ENCODE measurements around the gene ROBO4. TPM values are rescaled to one million over a fixed set of nuclear protein-coding genes. Genes with fewer than 3 reads are reported as not detected.
A peak's percentile ranks its signal among the peaks of the same experiment; 100 is the strongest.

ROBO4 gene
- total and polyA plus RNA-seq, 2 of the 13 experiments (the other 11 are each of a cell fraction or from before 2014, with no cell fraction given), result 0.07 to 1.1 TPM

GRCh38 chr11:124900464-124900863, 2.8 kb upstream of the ROBO4 start:
- Histone ChIP-seq H4K20me1 (ENCODE audit: insufficient read depth, low read length) (no peaks in the 10 kb centered on the region), H3K9me3 (ENCODE audit: low read length) (no peaks in the 10 kb centered on the region), H3K27me3 (ENCODE audit: control insufficient read depth in 1 of 2, insufficient read depth in 2 of 2, low read length in 2 of 2) (peaks cover 0 to 26% of the 10 kb centered on the region in 2 experiments; a peak in 1 of 5 replicates), H3K79me2 (ENCODE audit: insufficient read depth, low read length) (no peaks in the 10 kb centered on the region), H3K4me1 (ENCODE audit: insufficient read depth, low read length) (peaks cover 54% of the 10 kb centered on the region), H3K4me2 (ENCODE audit: low read depth, low read length) (peak overlapping the region; percentile 8; the same call in 1 of the 2 replicates), H3K27ac (ENCODE audit: extremely low read length, insufficient read depth, low read length) (no peak overlapping the region), H3K4me3 (replicated peaks in 1 of 3; ENCODE audit: insufficient read depth in 1 of 3, low read depth in 2 of 3, low read length in 3 of 3) (no peak overlapping the region), H2AFZ (ENCODE audit: low read length) (no peak overlapping the region), H3K9ac (ENCODE audit: insufficient read depth, low read depth, low read length) (no peak overlapping the region), H3K36me3 (replicated peaks in 1 of 2; ENCODE audit: control insufficient read depth in 1 of 2, insufficient read depth in 2 of 2, low read length in 2 of 2) (no peaks in the 10 kb centered on the region)
- FAIRE-seq (no peak), ATAC-seq (no peak; the same call in 2 of the 3 replicates), DNase-seq (ENCODE audit: low spot score) (peak; percentile 25)
- 8% methylated on average over 2 of the region's 5 CpGs for WGBS (ENCODE audit: low lambda C conversion rate)
- intact Hi-C loops (cut with micrococcal nuclease; ENCODE audit: unreplicated experiment), result loop anchor here (5.0 kb wide), 1 partner anchor 37 kb away; the partner anchor contains the start of gene HEPACAM
- in situ Hi-C loops (cut with HindIII; ENCODE audit: extremely low pct_ligation_motif_present, low pct_unique_long_range_greater_than_20kb), result no loop called here
- POLR2A ChIA-PET, result no interaction called here
- 0 out of 2 replicates have a peak, but pooled peaks have one; percentile 13 for TF ChIP-seq SOX5 (CRISPR knock-in tag; IDR thresholded peaks at IDR 0.05; ENCODE audit: borderline replicate concordance)
- peak; percentile 67 for TF ChIP-seq FOSL2 (CRISPR knock-in tag; IDR thresholded peaks at IDR 0.05)
- TF ChIP-seq GPBP1L1 (CRISPR knock-in tag; IDR thresholded peaks at IDR 0.05), result no peak
- CTCF ChIA-PET (ENCODE audit: low intra/inter-chr PET ratio, low total read pairs), result no interaction called here
- no TSS peak for BruUV-seq (replicated peaks)

- Histone ChIP-seq H3K9ac (ENCODE audit: insufficient read depth, low read depth, low read length) (no peak overlapping the region), H3K27ac (ENCODE audit: extremely low read length, insufficient read depth, low read length) (no peak overlapping the region), H3K9me3 (ENCODE audit: low read length) (no peaks in the 10 kb centered on the region), H3K79me2 (ENCODE audit: insufficient read depth, low read length) (no peaks in the 10 kb centered on the region), H3K4me2 (ENCODE audit: low read depth, low read length) (peak overlapping the region; percentile 67; the same call in 1 of the 2 replicates), H3K4me1 (ENCODE audit: insufficient read depth, low read length) (peaks cover 63% of the 10 kb centered on the region), H3K4me3 (replicated peaks in 1 of 3; ENCODE audit: insufficient read depth in 1 of 3, low read depth in 2 of 3, low read length in 3 of 3) (no peak overlapping the region; a peak in 1 of 6 replicates), H3K36me3 (replicated peaks in 1 of 2; ENCODE audit: control insufficient read depth in 1 of 2, insufficient read depth in 2 of 2, low read length in 2 of 2) (no peaks in the 10 kb centered on the region), H3K27me3 (ENCODE audit: control insufficient read depth in 1 of 2, insufficient read depth in 2 of 2, low read length in 2 of 2) (peaks cover 0 to 33% of the 10 kb centered on the region in 2 experiments; a peak in 3 of 5 replicates), H4K20me1 (ENCODE audit: insufficient read depth, low read length) (no peaks in the 10 kb centered on the region), H2AFZ (ENCODE audit: low read length) (no peak overlapping the region)
- BruUV-seq (replicated peaks), result no TSS peak
- in situ Hi-C loops (cut with HindIII; ENCODE audit: extremely low pct_ligation_motif_present, low pct_unique_long_range_greater_than_20kb), result no loop called here
- FAIRE-seq (no peak), DNase-seq (ENCODE audit: low spot score) (no peak), ATAC-seq (peak; percentile 55)
- intact Hi-C loops (cut with micrococcal nuclease; ENCODE audit: unreplicated experiment), result loop anchor here (5.0 kb wide), 1 partner anchor 38 kb away; the partner anchor contains the start of gene HEPACAM
- peak; percentile 49 for TF ChIP-seq CTCF (CRISPR knock-in tag; IDR thresholded peaks at IDR 0.05)
- no peak for TF ChIP-seq CHD4 (IDR thresholded peaks at IDR 0.05; ENCODE audit: borderline replicate concordance, low read length)
- 25% methylated on average over 6 of the region's 6 CpGs for WGBS (ENCODE audit: low lambda C conversion rate)
- CTCF ChIA-PET (ENCODE audit: low intra/inter-chr PET ratio, low total read pairs), result no interaction called here
- POLR2A ChIA-PET, result interaction anchor here (0.8 kb wide), 1 partner anchor 54 kb away, joined by 3 read pairs; the partner anchor contains the start of gene CCDC15
Measured at GRCh38 chr11:124899383-124900145, 1.9 kb upstream of the ROBO4 start.

All from HepG2 (cell line).